Transverse colon (tissue), 4 donors: Measurements from ENCODE around the gene CADM1. TPM values are rescaled to one million over a fixed set of nuclear protein-coding genes. Genes with fewer than 3 reads are reported as not detected.

ENCODE experiments used
- DNase-seq: peaks from one replicate; pipeline ENCODE4 v3.0.0-alpha.2; 2019
- H3K27ac ChIP-seq, 4 donors: fragments of 200-600 bp; sonication (generic); 2 replicates each; pipeline ENCODE4 v1.5.1; 2016 to 2018; ENCODE audit warnings: inconsistent platforms in 4 of 4
- H3K27me3 ChIP-seq: fragments of 200-600 bp; sonication (generic); 2 replicates; pipeline ENCODE4 v1.5.1; 2017; ENCODE audit warnings: inconsistent platforms
- H3K36me3 ChIP-seq, 4 donors: fragments of 200-600 bp; sonication (generic); 2 replicates each; pipeline ENCODE4 v1.5.1; 2017 to 2019; ENCODE audit warnings: inconsistent platforms in 4 of 4
- H3K4me1 ChIP-seq, 4 donors: fragments of 200-600 bp; sonication (generic); 2 replicates each; pipeline ENCODE4 v1.5.1; 2017 to 2020; ENCODE audit warnings: inconsistent platforms in 4 of 4
- H3K4me3 ChIP-seq, 4 donors: fragments of 200-600 bp; sonication (generic); 1 replicate in 1 of 4; 2 replicates in 3 of 4; pipeline versions ENCODE4 v1.5.1 to v1.6.1; 2017 to 2019; ENCODE audit warnings: inconsistent platforms in 4 of 4
- H3K9me3 ChIP-seq, 2 donors: fragments of 200-600 bp; sonication (generic); 2 replicates each; pipeline ENCODE4 v1.5.1; 2017 to 2019; ENCODE audit warnings: inconsistent platforms in 2 of 2
- EP300 ChIP-seq: sonication (generic); formaldehyde crosslinking; IDR thresholded peaks from one replicate; pipeline ENCODE4 v1.6.1; 2017; ENCODE audit warnings: antibody characterized with exemption, low read depth
- POLR2A ChIP-seq: fragments of 450-650 bp; IDR thresholded peaks from one replicate; pipeline ENCODE4 v1.6.1; 2016; ENCODE audit warnings: antibody characterized with exemption, mild to moderate bottlenecking, moderate library complexity
- POLR2AphosphoS5 ChIP-seq, 3 donors: sonication (generic); formaldehyde crosslinking; IDR thresholded peaks; one replicate each; pipeline ENCODE4 v1.6.1; 2016; ENCODE audit warnings: antibody characterized with exemption in 3 of 3
- WGBS, 2 donors: methylation state at CpG; one replicate each; pipeline ENCODE4 v1.1.5; 2018; ENCODE audit warnings: low coverage in 1 of 2; 5-methylcytosine and 5-hydroxymethylcytosine counted together
- in situ Hi-C, 4 donors: fragments of 200-750 bp; cut with MboI; loops; one replicate each; pipeline versions ENCODE4 v1.15.0 to v1.15.1; 2017; ENCODE audit warnings: low sequenced_read_pairs in 3 of 4, low pct_ligation_motif_present in 1 of 4, low pct_unique_long_range_greater_than_20kb in 1 of 4
- intact Hi-C: fragments of 100-400 bp; cut with DNase I; formaldehyde crosslinking; loops from one replicate; pipeline ENCODE4 v1.15.1; 2023; ENCODE audit warnings: low total_unique reads
- total RNA-seq, 4 donors: library from RNA; depleted of rRNA; stranded (reverse); fragments of >200 nt; gene quantifications; one replicate each; pipeline ENCODE4 v1.1.0, GENCODE V29; 2016
- TF ChIP-seq, protein P1 (sequence below), 5 experiments: fragments of 200-600 bp in 3 of 5; fragments of 450-650 bp in 2 of 5; sonication (generic) in 3 of 5; IDR thresholded peaks; 1 replicate in 2 of 5; 2 replicates in 3 of 5; pipeline ENCODE4 v1.5.1; 2016 to 2017; ENCODE audit warnings: antibody characterized with exemption in 5 of 5, inconsistent platforms in 3 of 5, mild to moderate bottlenecking in 2 of 5, moderate library complexity in 1 of 5

The CADM1 gene
- total RNA-seq, 4 donors from 2014 or later = 2.8 to 6.4 (median 3.7) TPM

DNA sequence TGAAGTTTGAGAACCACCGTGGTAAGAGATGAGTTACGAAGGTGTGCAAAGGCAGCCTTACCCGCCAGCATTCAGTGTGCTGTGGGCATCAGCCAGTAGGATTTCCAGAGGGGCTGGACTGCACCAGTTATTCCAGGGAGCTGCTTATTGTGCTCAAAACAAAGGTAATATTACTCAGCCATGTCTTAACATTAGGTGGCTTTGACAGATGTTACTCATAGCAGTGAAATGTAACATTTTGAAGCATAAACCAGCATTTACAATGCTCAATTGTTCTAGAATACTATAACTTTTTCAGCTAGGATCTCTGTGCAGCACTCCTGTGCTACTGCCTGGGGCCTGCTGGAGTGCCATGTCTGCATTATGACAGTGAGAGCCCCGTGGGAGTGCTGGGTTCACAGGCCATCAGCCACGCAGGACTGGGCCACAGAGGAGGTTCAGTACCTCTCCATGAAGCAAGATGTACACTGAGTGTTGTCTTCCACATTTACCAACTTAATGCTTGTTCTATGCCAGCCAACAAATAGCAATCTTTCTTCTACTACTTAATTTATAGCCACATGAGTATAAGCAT is 238.1 kb downstream of the CADM1 start:
- in situ Hi-C loops (no loop called here), intact Hi-C loops (no loop called here)
- no peaks in the 10 kb centered on the region for H3K36me3 ChIP-seq
- WGBS, 2 donors = 77% methylated on average over 5 of the region's 5 CpGs; no CpG with 5 or more reads in 1 of the 2 donors
- no peaks in the 10 kb centered on the region for H3K4me1 ChIP-seq
- no peaks in the 10 kb centered on the region for H3K9me3 ChIP-seq
- DNase-seq = no peak
- H3K27ac ChIP-seq = no peak overlapping the region
- TF ChIP-seq POLR2A (no peak), POLR2AphosphoS5 (IDR thresholded peaks at IDR 0.05) (no peak), EP300 (no peak)
- TF ChIP-seq, protein P1, sequence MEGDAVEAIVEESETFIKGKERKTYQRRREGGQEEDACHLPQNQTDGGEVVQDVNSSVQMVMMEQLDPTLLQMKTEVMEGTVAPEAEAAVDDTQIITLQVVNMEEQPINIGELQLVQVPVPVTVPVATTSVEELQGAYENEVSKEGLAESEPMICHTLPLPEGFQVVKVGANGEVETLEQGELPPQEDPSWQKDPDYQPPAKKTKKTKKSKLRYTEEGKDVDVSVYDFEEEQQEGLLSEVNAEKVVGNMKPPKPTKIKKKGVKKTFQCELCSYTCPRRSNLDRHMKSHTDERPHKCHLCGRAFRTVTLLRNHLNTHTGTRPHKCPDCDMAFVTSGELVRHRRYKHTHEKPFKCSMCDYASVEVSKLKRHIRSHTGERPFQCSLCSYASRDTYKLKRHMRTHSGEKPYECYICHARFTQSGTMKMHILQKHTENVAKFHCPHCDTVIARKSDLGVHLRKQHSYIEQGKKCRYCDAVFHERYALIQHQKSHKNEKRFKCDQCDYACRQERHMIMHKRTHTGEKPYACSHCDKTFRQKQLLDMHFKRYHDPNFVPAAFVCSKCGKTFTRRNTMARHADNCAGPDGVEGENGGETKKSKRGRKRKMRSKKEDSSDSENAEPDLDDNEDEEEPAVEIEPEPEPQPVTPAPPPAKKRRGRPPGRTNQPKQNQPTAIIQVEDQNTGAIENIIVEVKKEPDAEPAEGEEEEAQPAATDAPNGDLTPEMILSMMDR (IDR thresholded peaks at IDR 0.05) = no peak
- no peaks in the 10 kb centered on the region for H3K27me3 ChIP-seq
- no peak overlapping the region for H3K4me3 ChIP-seq

DNA sequence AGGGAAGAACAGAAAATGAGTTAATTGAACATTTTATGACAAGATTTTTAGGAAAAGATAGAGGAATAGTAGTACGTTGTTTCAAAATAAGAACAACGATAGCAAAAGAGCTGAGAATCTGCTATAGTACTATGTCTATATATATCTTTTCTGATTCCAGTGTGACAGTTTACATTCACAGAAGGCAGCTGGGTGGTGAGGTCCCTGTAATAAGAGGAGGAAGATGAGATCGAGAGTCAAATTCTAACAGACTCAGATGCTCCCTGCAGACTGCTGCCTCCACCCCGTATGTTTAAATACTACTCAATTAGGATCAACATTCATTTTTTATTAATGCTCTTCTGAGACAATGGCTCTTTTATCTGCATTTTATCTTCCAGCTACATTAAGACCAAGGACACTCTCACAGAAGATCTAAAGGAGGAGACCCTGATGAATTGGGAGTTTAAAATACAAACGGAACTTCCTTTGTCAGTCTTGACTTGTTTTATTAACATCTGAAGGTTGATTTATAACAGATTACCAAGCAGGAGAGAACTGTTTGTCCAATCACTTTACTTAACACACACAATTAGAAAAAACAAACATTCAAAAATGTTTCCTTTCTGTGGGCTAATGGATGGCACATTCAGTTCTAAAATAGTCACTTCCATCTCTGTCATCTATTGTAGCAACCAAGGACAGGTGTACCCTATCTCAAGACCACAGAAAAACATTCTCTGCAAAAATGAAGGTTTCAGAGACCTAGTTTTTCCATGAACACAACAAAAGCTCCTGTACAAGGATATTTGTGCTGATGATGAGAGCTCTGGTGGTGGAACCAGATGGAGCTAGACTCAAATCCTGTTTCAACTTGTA is 240.2 kb downstream of the CADM1 start:
- in situ Hi-C loops = no loop called here

DNA sequence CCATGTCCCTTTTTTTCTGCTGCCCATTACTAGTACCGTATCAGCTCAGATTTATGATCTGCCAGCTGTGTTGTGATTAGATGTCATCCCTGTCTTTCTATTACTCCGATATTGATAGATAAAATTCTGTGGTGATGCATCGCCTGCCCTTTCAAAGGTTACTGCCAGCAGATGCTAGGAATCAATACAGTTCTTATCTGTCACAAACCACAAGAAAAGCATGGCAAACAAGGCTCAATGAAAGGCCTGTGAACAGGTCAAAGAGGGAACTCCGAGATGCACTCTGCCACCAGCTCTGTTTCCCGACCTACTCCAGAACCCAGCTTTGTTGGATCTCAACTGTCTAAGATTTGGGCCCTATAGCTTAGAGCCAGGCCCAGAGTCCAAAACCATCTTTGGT is 246.0 kb downstream of the CADM1 start:
- Histone ChIP-seq H3K27me3 (no peaks in the 10 kb centered on the region), H3K27ac (no peak overlapping the region), H3K9me3 (no peaks in the 10 kb centered on the region), H3K36me3 (no peaks in the 10 kb centered on the region), H3K4me1 (peaks cover 0 to 11% (median 4%) of the 10 kb centered on the region in 4 donors), H3K4me3 (no peak overlapping the region)
- DNase-seq = no peak
- in situ Hi-C loops (no loop called here), intact Hi-C loops (no loop called here)
- TF ChIP-seq EP300 (no peak), POLR2AphosphoS5 (IDR thresholded peaks at IDR 0.05) (no peak), POLR2A (no peak)
- TF ChIP-seq, protein P1 (IDR thresholded peaks at IDR 0.05) = no peak
- WGBS, 2 donors = 84 to 95% methylated on average over 4 to 5 of the region's 5 CpGs

More for the DNA sequence above, 240.2 kb downstream of the CADM1 start:
- intact Hi-C loops = no loop called here
- TF ChIP-seq EP300 (no peak), POLR2AphosphoS5 (IDR thresholded peaks at IDR 0.05) (no peak), POLR2A (no peak)
- TF ChIP-seq, protein P1 (IDR thresholded peaks at IDR 0.05) = no peak
- Histone ChIP-seq H3K4me3 (no peak overlapping the region), H3K27me3 (no peaks in the 10 kb centered on the region), H3K36me3 (no peaks in the 10 kb centered on the region), H3K27ac (no peak overlapping the region), H3K9me3 (no peaks in the 10 kb centered on the region), H3K4me1 (no peaks in the 10 kb centered on the region)
- WGBS, 2 donors = 69 to 77% methylated on average over 5 of the region's 5 CpGs
- no peak for DNase-seq

DNA sequence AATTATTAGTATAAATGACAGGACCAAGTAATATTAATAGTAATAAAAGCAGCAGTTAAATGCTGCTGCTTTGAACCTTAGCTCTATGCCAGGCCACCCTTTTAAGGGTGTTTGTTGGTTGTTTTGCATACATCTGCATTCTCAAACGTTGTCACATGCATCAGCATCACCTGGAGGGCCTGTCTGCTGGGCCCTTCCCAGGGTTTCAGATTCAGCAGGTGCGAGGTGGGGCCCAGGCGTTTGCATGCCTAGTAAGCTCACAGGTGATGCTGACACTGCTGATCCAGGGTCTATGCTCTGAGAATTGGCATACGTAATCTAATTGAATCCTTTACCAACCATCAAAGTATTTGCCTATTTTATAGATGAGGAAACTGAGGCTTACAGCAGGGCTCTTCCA is 246.5 kb downstream of the CADM1 start:
- WGBS, 2 donors = 63% methylated on average over 4 of the region's 4 CpGs; no CpG with 5 or more reads in 1 of the 2 donors
- H3K27me3 ChIP-seq = no peaks in the 10 kb centered on the region
- in situ Hi-C loops = no loop called here

More for the DNA sequence above, 246.5 kb downstream of the CADM1 start:
- H3K27ac ChIP-seq = no peak overlapping the region
- DNase-seq = no peak
- intact Hi-C loops = no loop called here
- no peak overlapping the region for H3K4me3 ChIP-seq
- TF ChIP-seq POLR2AphosphoS5 (IDR thresholded peaks at IDR 0.05) = no peak
- TF ChIP-seq POLR2A = no peak
- no peaks in the 10 kb centered on the region for H3K9me3 ChIP-seq
- H3K4me1 ChIP-seq = peaks cover 0 to 11% (median 4%) of the 10 kb centered on the region in 4 donors
- H3K36me3 ChIP-seq = no peaks in the 10 kb centered on the region
